ENCODE data around the gene PWP2.
A peak's percentile ranks its signal among the peaks of the same experiment; 100 is the strongest.
"Not testable (repeated sequence)": the region's sequence is repeated elsewhere in the genome, so short reads cannot be mapped to it uniquely, and the experiment has no call there.

The PWP2 gene

DNA sequence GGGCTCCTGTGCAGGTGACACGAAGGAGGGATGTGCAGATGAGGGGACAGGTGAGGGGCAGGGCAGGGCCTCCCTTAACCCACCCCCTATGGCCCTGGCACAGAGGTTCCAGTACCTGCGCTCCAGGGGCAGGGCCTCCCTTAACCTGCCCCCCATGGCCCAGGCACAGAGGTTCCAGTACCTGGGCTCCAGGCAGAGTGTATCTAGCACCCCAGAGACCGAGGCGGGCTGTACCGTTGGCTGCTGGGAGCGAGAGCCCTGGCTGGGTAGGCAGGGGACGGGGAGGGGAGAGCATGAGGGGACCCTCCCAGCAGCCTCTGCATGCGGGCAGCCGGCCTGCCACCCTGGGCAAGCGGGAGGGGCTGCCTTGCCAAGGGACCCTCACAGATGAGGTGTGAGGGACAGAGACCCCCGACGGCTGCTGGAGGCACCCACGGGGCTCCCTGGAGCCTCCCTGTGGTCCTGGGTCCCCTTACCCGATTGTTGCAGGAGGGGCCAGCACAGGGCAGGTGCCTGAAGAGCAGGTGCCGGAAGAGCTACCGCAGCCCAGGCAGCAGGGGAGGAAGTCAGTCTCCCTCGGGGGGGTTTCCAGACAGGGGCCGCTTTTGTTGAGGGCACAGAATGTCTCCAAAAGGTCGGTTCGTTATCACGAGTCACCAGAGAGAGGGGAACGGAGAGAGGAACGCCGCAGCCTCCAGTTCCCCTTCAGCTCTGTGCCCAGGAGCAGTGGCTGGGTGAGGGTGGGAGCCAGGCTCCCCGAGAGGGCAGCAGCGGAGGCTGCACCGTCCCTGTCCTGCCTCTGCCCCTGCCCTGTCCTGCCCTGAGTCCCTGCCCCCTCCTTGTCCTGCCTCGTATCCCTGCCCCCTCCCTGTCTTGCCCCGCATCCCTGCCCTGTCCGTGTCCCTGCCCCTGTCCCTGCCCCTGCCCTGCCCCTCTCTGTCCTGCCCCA is 52.4 kb downstream of the PWP2 start:
- not testable (repeated sequence) for H3K4me1 Mint-ChIP-seq, H3K27me3 Mint-ChIP-seq, H3K27ac Mint-ChIP-seq, H3K9me3 Mint-ChIP-seq
- ATAC-seq (peak; percentile 78), DNase-seq (peak in 1 of 2 donors; percentile 16)
- peak overlapping the region in 1 of 2 donors; percentile 51 for H3K4me3 Mint-ChIP-seq

DNA sequence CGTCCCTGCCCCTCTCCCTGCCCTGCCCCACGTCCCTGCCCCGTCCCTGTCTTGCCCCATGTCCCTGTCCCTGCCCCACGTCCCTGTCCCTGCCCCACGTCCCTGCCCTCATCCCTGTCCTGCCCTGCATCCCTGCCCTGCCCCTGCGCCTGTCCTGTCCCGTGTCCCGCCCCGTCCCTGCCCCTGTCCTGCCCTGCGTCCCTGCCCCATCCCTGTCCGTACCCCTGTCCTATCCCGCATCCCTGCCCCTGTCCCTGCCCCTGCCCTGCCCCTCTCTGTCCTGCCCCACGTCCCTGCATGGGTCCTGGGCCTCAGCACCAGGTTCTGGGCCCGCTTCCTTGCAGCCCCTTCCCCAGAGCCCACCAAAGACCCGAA is 53.1 kb downstream of the PWP2 start:
- not testable (repeated sequence) for DNase-seq, H3K9me3 Mint-ChIP-seq, H3K27me3 Mint-ChIP-seq, H3K4me3 Mint-ChIP-seq, H3K4me1 Mint-ChIP-seq, H3K27ac Mint-ChIP-seq
- peak; percentile 14 for ATAC-seq

DNA sequence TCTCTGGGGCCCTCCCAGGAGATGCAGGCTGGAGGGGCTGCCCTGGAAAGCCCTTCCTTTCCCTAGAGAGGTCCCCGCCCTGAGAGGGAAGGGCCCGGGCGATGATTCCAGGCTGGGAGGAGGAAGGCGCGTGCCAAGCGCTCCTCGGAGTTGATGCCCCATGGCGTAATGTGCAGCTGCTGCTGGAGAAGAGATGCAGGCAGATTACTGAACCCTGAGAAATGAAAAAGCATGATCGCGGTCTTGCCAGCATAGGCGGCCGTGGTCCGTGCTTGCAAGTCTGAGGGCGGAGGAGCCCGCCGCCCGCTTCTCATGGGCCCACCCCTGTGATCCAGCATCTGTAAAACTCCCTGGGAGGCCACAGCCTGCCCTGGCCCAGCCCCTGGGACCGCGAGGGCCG is 53.6 kb downstream of the PWP2 start:
- not testable (repeated sequence) for ATAC-seq, H3K27ac Mint-ChIP-seq, H3K4me1 Mint-ChIP-seq, H3K27me3 Mint-ChIP-seq, H3K9me3 Mint-ChIP-seq, H3K4me3 Mint-ChIP-seq, DNase-seq

DNA sequence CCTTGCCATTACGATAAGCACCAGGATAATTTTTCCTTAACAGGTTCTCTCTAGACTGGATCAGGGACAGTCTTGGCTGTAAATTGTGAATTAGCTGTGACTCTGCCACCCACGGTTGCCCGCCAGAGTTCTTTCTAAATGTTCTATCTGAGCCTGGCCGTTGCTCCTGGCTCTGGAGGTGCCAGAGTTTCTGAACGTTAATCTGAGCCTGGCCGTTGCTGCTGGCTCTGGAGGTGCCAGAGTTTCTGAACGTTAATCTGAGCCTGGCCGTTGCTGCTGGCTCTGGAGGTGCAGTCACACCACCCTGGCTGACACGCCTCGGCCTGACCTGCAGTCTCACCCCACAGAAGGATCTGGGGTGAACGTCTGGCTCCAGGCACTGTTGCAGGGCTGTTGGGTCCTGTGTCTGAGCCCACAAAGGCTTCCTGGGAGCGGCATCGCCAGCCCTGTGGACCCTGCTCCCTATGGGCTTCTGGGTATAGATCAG is 56.0 kb downstream of the PWP2 start:
- not testable (repeated sequence) for ATAC-seq, H3K27ac Mint-ChIP-seq, H3K27me3 Mint-ChIP-seq, H3K4me3 Mint-ChIP-seq, H3K9me3 Mint-ChIP-seq, DNase-seq, H3K4me1 Mint-ChIP-seq

DNA sequence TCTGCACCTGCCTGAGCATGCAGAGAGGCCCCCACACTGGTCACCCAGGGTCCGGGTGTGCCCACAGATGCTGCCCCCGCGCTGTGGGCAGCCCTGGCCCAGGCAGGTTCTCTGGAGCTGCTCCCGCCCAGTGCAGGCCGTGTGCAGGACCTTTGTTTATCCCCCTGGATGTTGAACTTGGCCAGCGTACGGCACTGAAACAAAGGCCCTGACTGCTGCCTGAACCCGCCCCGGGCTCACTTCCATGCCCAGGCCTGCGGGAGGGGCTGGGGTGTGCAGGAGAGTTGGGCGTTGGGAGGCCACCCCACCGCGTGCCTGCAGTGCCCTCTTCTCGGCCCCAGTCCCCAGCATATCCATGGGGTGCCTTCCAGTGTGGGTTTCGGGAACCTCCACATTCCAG is 58.7 kb downstream of the PWP2 start:
- H3K27me3 Mint-ChIP-seq, H3K4me1 Mint-ChIP-seq, DNase-seq, H3K9me3 Mint-ChIP-seq, H3K4me3 Mint-ChIP-seq, ATAC-seq, H3K27ac Mint-ChIP-seq: not testable (repeated sequence)

DNA sequence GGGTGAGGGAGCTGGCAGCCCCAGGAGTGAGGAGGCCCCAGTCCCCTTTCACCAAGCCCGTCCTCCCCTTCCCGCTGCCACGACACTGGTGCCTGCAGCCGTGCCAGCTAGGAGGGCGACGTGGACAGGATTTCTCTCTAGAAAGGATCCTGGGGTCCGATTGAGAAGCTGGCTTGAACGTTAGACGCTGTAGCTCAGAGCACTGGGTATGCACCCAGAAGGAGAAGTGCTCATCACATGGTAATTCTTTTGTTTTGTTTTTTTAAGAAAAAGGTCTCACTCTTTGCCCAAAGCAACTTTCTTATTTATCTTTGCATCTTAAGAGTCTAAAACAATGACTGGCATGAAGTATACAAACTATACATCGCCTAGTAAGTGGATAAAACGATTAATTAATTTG is 60.3 kb downstream of the PWP2 start:
- H3K4me3 Mint-ChIP-seq, H3K4me1 Mint-ChIP-seq, H3K9me3 Mint-ChIP-seq: not testable (repeated sequence)

DNA sequence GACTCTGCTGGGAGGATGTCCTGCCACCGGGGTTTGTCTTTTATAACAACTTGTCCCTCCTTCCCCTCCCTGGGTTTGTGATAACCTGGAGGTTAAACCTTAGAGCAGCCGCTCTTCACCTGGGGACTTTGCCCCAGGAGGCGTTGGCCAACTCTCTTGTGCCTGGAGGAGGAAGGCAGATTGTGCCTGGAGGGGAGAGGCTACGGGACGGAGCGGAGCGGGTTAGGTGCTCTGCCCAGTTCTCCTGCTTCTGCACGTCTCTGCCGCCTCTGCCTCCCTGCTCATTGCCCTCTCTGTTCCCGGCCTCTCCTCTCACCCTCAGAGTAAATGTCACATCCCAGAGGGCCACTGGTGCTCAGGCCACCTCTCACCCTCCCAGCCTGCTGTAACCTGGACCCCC is 63.1 kb downstream of the PWP2 start:
- not testable (repeated sequence) for H3K27me3 Mint-ChIP-seq, H3K4me3 Mint-ChIP-seq, ATAC-seq, H3K9me3 Mint-ChIP-seq, H3K4me1 Mint-ChIP-seq, H3K27ac Mint-ChIP-seq, DNase-seq

More for the DNA sequence above, 60.3 kb downstream of the PWP2 start:
- H3K27ac Mint-ChIP-seq, ATAC-seq, DNase-seq, H3K27me3 Mint-ChIP-seq: not testable (repeated sequence)

DNA sequence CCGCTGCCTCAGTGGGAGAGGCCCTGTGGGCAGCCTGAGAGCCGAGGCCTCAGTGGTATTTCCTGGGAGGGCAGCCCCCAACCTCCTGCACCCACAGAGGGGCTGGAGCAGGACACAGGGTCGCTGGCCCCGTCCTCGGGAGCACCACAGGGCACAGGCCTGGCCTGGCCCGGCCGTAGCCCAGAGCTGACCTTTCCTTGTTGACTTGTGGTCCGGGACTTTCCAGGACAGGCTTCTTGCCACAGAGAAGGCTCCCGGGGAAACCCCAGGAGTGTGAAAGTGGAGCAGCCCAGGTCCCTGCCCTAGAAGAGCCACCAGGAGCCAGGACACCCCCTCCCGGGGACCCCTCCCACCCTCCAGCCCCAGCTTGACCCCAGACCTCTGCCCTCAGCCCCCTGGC is 63.7 kb downstream of the PWP2 start:
- H3K4me1 Mint-ChIP-seq, H3K27ac Mint-ChIP-seq, H3K9me3 Mint-ChIP-seq, DNase-seq, ATAC-seq, H3K4me3 Mint-ChIP-seq, H3K27me3 Mint-ChIP-seq: not testable (repeated sequence)

DNA sequence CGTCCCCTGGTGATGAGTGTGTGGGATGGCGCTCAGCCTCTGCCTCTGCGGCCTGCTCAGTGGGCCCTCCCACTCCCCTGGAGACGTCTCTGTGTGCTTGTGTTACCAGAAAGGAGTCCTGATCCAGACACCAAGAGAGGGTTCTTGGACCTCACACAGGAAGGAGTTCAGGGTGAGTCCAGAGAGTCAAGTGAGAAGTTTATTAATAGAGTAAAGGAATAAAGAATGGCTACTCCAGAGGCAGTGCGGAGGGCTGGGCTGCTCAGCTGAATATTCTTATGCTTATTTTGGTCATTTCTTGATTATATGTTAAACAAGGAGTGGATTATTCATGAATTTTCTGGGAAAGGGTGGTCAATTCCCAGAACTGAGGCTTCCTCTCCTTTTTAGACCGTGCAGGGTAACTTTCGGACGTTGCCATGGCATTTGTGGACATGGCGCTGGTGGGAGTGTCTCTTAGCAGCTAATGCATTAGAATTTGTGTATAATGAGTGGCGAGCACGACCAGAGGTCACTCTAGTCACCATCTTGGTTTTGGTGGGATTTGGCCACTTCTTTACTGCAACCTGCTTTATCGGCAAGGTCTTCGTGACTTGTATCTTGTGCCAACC is 64.9 kb downstream of the PWP2 start:
- H3K4me3 Mint-ChIP-seq, H3K27me3 Mint-ChIP-seq, DNase-seq, H3K9me3 Mint-ChIP-seq, ATAC-seq, H3K4me1 Mint-ChIP-seq, H3K27ac Mint-ChIP-seq: not testable (repeated sequence)

DNA sequence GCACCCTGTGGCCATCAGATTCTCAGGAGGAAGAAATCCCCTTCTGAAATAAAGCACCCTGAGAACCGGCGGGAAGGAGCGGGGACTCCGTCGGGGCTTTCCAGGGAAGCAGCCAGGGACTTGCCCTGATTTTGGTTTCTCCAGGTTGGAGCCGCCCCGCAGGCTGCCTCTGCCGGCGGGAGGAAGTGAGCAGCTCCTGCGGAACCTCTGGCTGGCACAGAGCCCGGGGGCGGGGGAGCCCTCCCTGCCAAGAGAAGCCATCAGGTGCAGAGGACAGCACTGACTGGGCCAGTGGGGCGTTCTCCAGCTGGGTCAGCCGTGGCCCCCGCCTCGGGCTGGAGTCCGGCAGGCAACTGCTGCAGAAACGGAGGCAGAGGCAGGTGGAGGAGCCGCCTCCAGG is 65.5 kb downstream of the PWP2 start:
- not testable (repeated sequence) for H3K4me1 Mint-ChIP-seq, H3K4me3 Mint-ChIP-seq, H3K27ac Mint-ChIP-seq, H3K9me3 Mint-ChIP-seq, H3K27me3 Mint-ChIP-seq, DNase-seq
- ATAC-seq, result peak; percentile 63

DNA sequence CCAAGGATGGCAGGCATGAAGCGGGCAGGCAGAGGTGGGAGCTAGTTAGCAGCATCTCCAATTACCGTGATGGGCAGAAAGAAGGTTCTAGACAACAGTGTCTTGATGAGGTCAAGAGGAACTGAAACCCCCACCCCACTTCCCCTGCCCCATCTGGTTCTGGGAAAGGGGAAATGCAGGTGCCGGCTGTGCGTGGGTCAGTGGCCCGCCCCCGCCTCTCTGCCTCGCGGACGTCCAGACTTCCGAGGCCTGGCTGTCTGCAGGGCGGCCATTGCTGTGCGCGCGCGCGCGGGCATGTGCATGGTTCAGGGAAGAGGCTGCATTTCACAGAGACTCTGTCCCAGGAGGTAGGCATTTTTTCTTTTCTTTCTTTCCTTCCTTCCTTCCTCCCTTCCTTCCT is 68.0 kb downstream of the PWP2 start:
- not testable (repeated sequence) for H3K9me3 Mint-ChIP-seq, H3K27ac Mint-ChIP-seq, ATAC-seq, H3K4me3 Mint-ChIP-seq, H3K4me1 Mint-ChIP-seq, DNase-seq, H3K27me3 Mint-ChIP-seq

DNA sequence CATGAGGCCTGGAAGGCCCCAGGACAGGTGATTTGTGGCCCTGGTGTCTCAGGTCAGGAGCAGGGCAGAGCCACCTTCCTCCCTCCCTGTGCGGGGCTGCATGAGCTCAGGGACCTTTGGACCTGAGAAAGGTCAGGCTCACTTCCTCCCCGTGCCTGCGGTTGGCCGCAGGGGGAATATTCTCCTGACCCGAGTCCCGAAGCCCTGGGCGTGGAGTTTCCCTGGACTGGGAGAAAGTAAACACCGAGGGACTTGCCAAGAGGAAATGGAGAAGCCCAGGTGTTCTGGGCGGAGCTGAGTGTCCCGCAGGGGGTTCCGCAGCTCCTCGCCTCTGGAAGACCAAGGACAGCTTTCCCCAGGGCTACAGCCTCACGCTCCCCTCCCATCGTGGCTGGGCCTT is 68.9 kb downstream of the PWP2 start:
- not testable (repeated sequence) for DNase-seq, H3K27me3 Mint-ChIP-seq, H3K4me1 Mint-ChIP-seq, H3K27ac Mint-ChIP-seq, H3K4me3 Mint-ChIP-seq, H3K9me3 Mint-ChIP-seq, ATAC-seq

Measured in stimulated activated naive CD8-positive, alpha-beta T cell treated with anti-CD3 and anti-CD28 coated beads, Interleukin-15, amount 100 ng/mL, for 72 hours (primary cell).